ENCODE results near the gene DBNDD2. TPM values are rescaled to one million over a fixed set of nuclear protein-coding genes. Genes with fewer than 3 reads are reported as not detected.

DBNDD2 gene, protein sequence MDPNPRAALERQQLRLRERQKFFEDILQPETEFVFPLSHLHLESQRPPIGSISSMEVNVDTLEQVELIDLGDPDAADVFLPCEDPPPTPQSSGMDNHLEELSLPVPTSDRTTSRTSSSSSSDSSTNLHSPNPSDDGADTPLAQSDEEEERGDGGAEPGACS
- 12.9 TPM for total RNA-seq

GRCh38 chr20:45407783-45408645 lies at the start of gene DBNDD2:
Gene DBNDD2 (plus strand): TSS chr20:45408289. CDS start chr20:45408468, 179 bp downstream.

GRCh38 chr20:45362804-45363610 lies 45.1 kb upstream of the DBNDD2 start, which contains the start of gene SYS1:
Gene SYS1 (plus strand): TSS chr20:45363156. CDS start chr20:45363532, 376 bp downstream.

DNA sequence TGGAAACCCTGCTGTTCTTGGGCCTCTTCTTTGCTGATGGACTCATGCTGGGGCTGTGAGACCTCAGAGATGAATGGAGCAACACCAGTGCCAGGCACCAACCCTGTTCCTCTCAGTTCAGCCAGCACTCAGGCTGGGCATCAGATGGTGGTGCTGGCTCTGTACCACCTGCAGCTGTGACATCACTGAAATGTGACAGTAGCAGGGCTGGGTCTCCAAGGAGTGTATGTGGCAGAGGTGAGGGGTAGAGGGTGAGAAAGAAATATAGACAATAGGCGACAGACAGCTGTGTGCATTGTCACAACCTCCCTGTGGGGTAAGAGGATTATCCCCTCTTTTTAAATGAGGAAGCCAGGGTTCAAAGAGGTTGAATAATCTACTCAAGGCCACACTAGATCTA lies 29.9 kb upstream of the DBNDD2 start, which contains the start of gene TP53TG5:
TP53TG5 (minus strand) TSS at position 135 of the 400 bp plus-strand sequence; CDS start at position 46, 89 bp downstream.

DNA sequence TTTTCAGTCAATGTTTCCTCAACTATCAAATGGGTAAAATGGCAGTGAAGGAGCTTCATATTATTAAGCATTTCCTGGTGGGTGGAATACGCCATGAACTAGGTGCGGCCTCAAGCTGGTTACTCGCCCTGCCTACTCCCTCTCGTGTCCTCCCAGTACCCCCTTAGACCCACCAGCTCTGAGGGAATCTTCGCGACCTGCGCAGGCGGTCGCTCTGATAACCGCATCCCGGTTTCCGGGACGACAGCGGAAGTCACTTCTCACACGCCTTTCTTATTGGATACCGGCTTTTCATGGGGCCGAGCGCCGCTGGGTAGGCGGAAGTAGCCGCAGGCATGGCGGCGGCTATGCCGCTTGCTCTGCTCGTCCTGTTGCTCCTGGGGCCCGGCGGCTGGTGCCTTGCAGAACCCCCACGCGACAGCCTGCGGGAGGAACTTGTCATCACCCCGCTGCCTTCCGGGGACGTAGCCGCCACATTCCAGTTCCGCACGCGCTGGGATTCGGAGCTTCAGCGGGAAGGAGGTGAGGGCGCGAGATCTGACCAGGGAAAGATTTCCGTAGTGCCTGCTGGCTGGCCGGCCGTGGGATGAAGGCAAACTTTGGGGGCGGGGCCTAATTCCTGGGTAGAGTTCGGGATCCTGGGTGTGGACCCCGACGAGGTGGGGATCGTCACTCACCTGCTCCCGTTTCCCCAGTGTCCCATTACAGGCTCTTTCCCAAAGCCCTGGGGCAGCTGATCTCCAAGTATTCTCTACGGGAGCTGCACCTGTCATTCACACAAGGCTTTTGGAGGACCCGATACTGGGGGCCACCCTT lies 7.9 kb downstream of the DBNDD2 start, which contains the start of gene PIGT:
PIGT (plus strand) TSS at position 320 of the 816 bp plus-strand sequence; CDS start at position 336, 16 bp downstream.

Small RNAs within 50 kb of the gene (small RNA-seq; reads per million reads assigned to genes)
- not detected for gene MIR6812 (ENCODE audit: low replicate concordance)

Other genes with a start within 250 kb of the DBNDD2 start
- gene PI3, start 233.4 kb upstream of the DBNDD2 start, total RNA-seq, result not detected
- not detected for gene SEMG1, start 201.3 kb upstream of the DBNDD2 start, total RNA-seq
- gene SEMG2, start 186.9 kb upstream of the DBNDD2 start, total RNA-seq, result 0.06 TPM
- gene SLPI, start 153.7 kb upstream of the DBNDD2 start, total RNA-seq, result 2.8 TPM
- not detected for gene RBPJL, start 101.4 kb upstream of the DBNDD2 start, total RNA-seq
- gene MATN4, start 100.0 kb upstream of the DBNDD2 start, total RNA-seq, result 0.99 TPM
- gene SDC4, start 59.9 kb upstream of the DBNDD2 start, total RNA-seq, result 122 TPM
- 25.3 TPM for gene SYS1, start 45.1 kb upstream of the DBNDD2 start, total RNA-seq
- 0.12 TPM for gene TP53TG5, start 30.0 kb upstream of the DBNDD2 start, total RNA-seq
- gene PIGT, start 7.9 kb downstream of the DBNDD2 start, total RNA-seq, result 45.5 TPM
- gene WFDC2, start 61.5 kb downstream of the DBNDD2 start, total RNA-seq, result 77.5 TPM
- not detected for gene SPINT3, start 107.3 kb downstream of the DBNDD2 start, total RNA-seq
- gene WFDC6, start 131.2 kb downstream of the DBNDD2 start, total RNA-seq, result not detected
- gene EPPIN, start 139.1 kb downstream of the DBNDD2 start, total RNA-seq, result not detected
- gene WFDC8, start 171.0 kb downstream of the DBNDD2 start, total RNA-seq, result not detected
- gene WFDC10A, start 221.4 kb downstream of the DBNDD2 start, total RNA-seq, result not detected
- gene WFDC9, start 223.0 kb downstream of the DBNDD2 start, total RNA-seq, result not detected